Progenitor cell of endocrine pancreas (in vitro differentiated cells): ENCODE results near the gene KRTAP10-3. TPM values are rescaled to one million over a fixed set of nuclear protein-coding genes. Genes with fewer than 3 reads are reported as not detected.

Source experiments
- DNase-seq: peaks from one replicate; pipeline ENCODE4 v3.0.0; 2021; ENCODE audit warnings: low spot score; ENCODE audit not compliant: unreplicated experiment
- H3K27ac Mint-ChIP-seq: 2 replicates; pipeline ENCODE4 v1.8.0; 2021; ENCODE audit warnings: mild to moderate bottlenecking, moderate library complexity, mixed read lengths
- H3K27me3 Mint-ChIP-seq: 2 replicates; pipeline ENCODE4 v1.8.0; 2021; ENCODE audit warnings: mixed read lengths
- H3K36me3 Mint-ChIP-seq: 2 replicates; pipeline ENCODE4 v1.8.0; 2022; ENCODE audit warnings: mixed read lengths; ENCODE audit not compliant: insufficient read depth
- H3K4me1 Mint-ChIP-seq: 2 replicates; pipeline ENCODE4 v1.8.0; 2021; ENCODE audit warnings: low read depth, mixed read lengths
- H3K4me3 Mint-ChIP-seq: 2 replicates; pipeline ENCODE4 v1.8.0; 2021; ENCODE audit warnings: low read depth, mild to moderate bottlenecking, moderate library complexity, mixed read lengths
- H3K9me3 Mint-ChIP-seq: 2 replicates; pipeline ENCODE4 v1.8.0; 2021; ENCODE audit warnings: low read depth, mixed read lengths
- total RNA-seq: library from RNA; stranded (reverse); gene quantifications from 2 replicates; pipeline ENCODE4 v1.2.1, GENCODE V29; 2021
- TF ChIP-seq, protein P1 (sequence below): fragments of 200-600 bp; sonication (generic); IDR thresholded peaks from one replicate; pipeline ENCODE4 v1.5.0; 2021; ENCODE audit warnings: antibody characterized with exemption, mild to moderate bottlenecking; ENCODE audit not compliant: unreplicated experiment

Gene KRTAP10-3
- total RNA-seq, 1 donor from 2014 or later = not detected

- no peaks in the 10 kb centered on the region for H3K27me3 Mint-ChIP-seq
- H3K4me1 Mint-ChIP-seq = no peaks in the 10 kb centered on the region
- H3K27ac Mint-ChIP-seq = no peak overlapping the region
- H3K4me3 Mint-ChIP-seq = no peak overlapping the region
- DNase-seq = no peak
- H3K9me3 Mint-ChIP-seq = peaks cover 17% of the 10 kb centered on the region
- TF ChIP-seq, protein P1, sequence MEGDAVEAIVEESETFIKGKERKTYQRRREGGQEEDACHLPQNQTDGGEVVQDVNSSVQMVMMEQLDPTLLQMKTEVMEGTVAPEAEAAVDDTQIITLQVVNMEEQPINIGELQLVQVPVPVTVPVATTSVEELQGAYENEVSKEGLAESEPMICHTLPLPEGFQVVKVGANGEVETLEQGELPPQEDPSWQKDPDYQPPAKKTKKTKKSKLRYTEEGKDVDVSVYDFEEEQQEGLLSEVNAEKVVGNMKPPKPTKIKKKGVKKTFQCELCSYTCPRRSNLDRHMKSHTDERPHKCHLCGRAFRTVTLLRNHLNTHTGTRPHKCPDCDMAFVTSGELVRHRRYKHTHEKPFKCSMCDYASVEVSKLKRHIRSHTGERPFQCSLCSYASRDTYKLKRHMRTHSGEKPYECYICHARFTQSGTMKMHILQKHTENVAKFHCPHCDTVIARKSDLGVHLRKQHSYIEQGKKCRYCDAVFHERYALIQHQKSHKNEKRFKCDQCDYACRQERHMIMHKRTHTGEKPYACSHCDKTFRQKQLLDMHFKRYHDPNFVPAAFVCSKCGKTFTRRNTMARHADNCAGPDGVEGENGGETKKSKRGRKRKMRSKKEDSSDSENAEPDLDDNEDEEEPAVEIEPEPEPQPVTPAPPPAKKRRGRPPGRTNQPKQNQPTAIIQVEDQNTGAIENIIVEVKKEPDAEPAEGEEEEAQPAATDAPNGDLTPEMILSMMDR = no peak
- H3K36me3 Mint-ChIP-seq = peaks cover 4% of the 10 kb centered on the region
Observed at GRCh38 chr21:44542716-44543115, 15.9 kb downstream of the KRTAP10-3 start.

- Mint-ChIP-seq H3K27me3 (no peaks in the 10 kb centered on the region), H3K27ac (no peak overlapping the region), H3K9me3 (peaks cover 5% of the 10 kb centered on the region), H3K4me1 (no peaks in the 10 kb centered on the region), H3K36me3 (no peaks in the 10 kb centered on the region), H3K4me3 (no peak overlapping the region)
- TF ChIP-seq, protein P1 = no peak
- no peak for DNase-seq
Observed at GRCh38 chr21:44540741-44541288, 17.8 kb downstream of the KRTAP10-3 start.

DNA sequence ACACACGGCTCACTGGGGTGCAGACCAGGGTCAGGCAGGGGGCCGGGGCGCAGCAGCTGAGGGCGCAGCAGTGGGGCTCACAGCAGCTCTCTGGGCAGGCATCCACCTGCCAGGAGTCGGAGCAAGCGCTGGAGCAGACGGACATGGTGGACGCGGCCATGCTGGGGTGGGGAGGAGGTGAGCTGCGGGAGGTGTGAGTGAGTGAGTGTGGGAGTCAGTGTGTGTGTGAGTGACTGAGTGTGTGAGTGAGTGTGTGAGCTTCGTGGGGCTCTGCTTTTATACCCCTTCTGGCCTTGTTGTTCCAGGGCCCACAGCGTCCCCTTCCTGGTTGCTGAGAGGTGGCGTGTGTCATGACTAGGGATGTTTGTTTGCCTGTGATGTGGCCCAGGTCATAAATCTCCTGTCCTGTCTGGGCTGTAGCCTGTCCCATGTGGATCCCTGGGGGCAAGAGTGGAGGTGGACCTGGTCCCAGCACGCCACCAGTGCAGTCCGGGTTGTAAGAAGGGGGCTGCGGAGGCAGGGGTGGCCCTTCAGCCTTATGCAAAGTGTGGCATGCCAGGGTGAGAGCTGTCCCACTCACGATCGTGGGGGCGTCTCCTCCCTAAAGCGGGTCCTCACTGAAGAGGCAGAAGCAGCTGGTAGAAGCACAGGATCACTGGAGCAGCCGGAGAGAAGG, 18.5 kb downstream of the KRTAP10-3 start, which contains the start of gene KRTAP10-1:
Gene KRTAP10-1 (minus strand): TSS at position 205 of the 676 bp plus-strand sequence. CDS start 45 bp downstream, at position 160.
- no peaks in the 10 kb centered on the region for H3K9me3 Mint-ChIP-seq
- H3K36me3 Mint-ChIP-seq = no peaks in the 10 kb centered on the region
- H3K27me3 Mint-ChIP-seq = no peaks in the 10 kb centered on the region
- TF ChIP-seq, protein P1 = no peak
- H3K27ac Mint-ChIP-seq = no peak within 1 kb of the TSS
- DNase-seq = peak; percentile 5
- no peak within 1 kb of the TSS for H3K4me3 Mint-ChIP-seq
- no peaks in the 10 kb centered on the region for H3K4me1 Mint-ChIP-seq

GRCh38 chr21:44539046-44539445, 19.5 kb downstream of the KRTAP10-3 start:
- Mint-ChIP-seq H3K9me3 (no peaks in the 10 kb centered on the region), H3K4me3 (no peak overlapping the region), H3K27me3 (no peaks in the 10 kb centered on the region), H3K4me1 (no peaks in the 10 kb centered on the region), H3K27ac (no peak overlapping the region), H3K36me3 (no peaks in the 10 kb centered on the region)
- DNase-seq = peak; percentile 6
- TF ChIP-seq, protein P1 = no peak

GRCh38 chr21:44537930-44538911, 20.4 kb downstream of the KRTAP10-3 start:
- H3K27ac Mint-ChIP-seq = peak overlapping the region; percentile 45
- DNase-seq = peak; percentile 7
- no peaks in the 10 kb centered on the region for H3K27me3 Mint-ChIP-seq
- no peaks in the 10 kb centered on the region for H3K36me3 Mint-ChIP-seq
- H3K4me3 Mint-ChIP-seq = no peak overlapping the region
- no peaks in the 10 kb centered on the region for H3K4me1 Mint-ChIP-seq
- H3K9me3 Mint-ChIP-seq = no peaks in the 10 kb centered on the region
- TF ChIP-seq, protein P1 = no peak
